Endothelial cell (in vitro differentiated cells): ENCODE data around the gene COX14. TPM values are rescaled to one million over a fixed set of nuclear protein-coding genes. Genes with fewer than 3 reads are reported as not detected.
"Not testable (repeated sequence)": the region's sequence is repeated elsewhere in the genome, so short reads cannot be mapped to it uniquely, and the experiment has no call there.

Experiments used
- DNase-seq: peaks from one replicate; pipeline ENCODE4 v3.0.0; 2021; ENCODE audit warnings: low spot score
- H3K27ac Mint-ChIP-seq: one replicate; pipeline ENCODE4 v1.8.0; 2021; ENCODE audit warnings: mixed read lengths, inconsistent platforms; ENCODE audit not compliant: unreplicated experiment
- H3K27me3 Mint-ChIP-seq: one replicate; pipeline ENCODE4 v1.8.0; 2021; ENCODE audit warnings: mild to moderate bottlenecking, moderate library complexity, mixed read lengths, inconsistent platforms; ENCODE audit not compliant: unreplicated experiment
- H3K36me3 Mint-ChIP-seq: one replicate; pipeline ENCODE4 v1.8.0; 2021; ENCODE audit warnings: mild to moderate bottlenecking, low read depth, mixed read lengths, inconsistent platforms; ENCODE audit not compliant: unreplicated experiment
- H3K4me1 Mint-ChIP-seq: one replicate; pipeline ENCODE4 v1.8.0; 2021; ENCODE audit warnings: mild to moderate bottlenecking, mixed read lengths, inconsistent platforms; ENCODE audit not compliant: unreplicated experiment
- H3K4me3 Mint-ChIP-seq: one replicate; pipeline ENCODE4 v1.8.0; 2021; ENCODE audit warnings: mild to moderate bottlenecking, mixed read lengths, inconsistent platforms; ENCODE audit not compliant: unreplicated experiment
- H3K9me3 Mint-ChIP-seq: one replicate; pipeline ENCODE4 v1.8.0; 2021; ENCODE audit warnings: mixed read lengths, inconsistent platforms; ENCODE audit not compliant: unreplicated experiment
- CTCF ChIP-seq: fragments of 200-600 bp; sonication (generic); IDR thresholded peaks from one replicate; pipeline ENCODE4 v1.5.0; 2021; ENCODE audit warnings: antibody characterized with exemption; ENCODE audit not compliant: unreplicated experiment
- total RNA-seq: library from RNA; stranded (reverse); fragmentation: NEBNext Ultra II Directional; extraction: Animal tissue kit (Norgen Biotek cat#: 25700); gene quantifications from one replicate; pipeline ENCODE4 v1.2.1, GENCODE V29; 2021; ENCODE audit not compliant: unreplicated experiment

Gene COX14
- total RNA-seq, 1 donor from 2014 or later: 36.4 TPM

- Mint-ChIP-seq H3K27me3 (no peaks in the 10 kb centered on the region), H3K9me3 (no peaks in the 10 kb centered on the region), H3K4me3 (no peak overlapping the region), H3K36me3 (no peaks in the 10 kb centered on the region), H3K27ac (no peak overlapping the region), H3K4me1 (no peaks in the 10 kb centered on the region)
- DNase-seq: no peak
- no peak for TF ChIP-seq CTCF
Observed at GRCh38 chr12:50151047-50151687, 39.1 kb downstream of the COX14 start.

- H3K9me3 Mint-ChIP-seq, H3K27me3 Mint-ChIP-seq, H3K4me3 Mint-ChIP-seq: not testable (repeated sequence)
Observed at GRCh38 chr12:50154947-50155346, 42.9 kb downstream of the COX14 start.

GRCh38 chr12:50156641-50157040 is 44.6 kb downstream of the COX14 start:
- no peak for TF ChIP-seq CTCF
- H3K36me3 Mint-ChIP-seq: peaks cover 6% of the 10 kb centered on the region
- H3K9me3 Mint-ChIP-seq: no peaks in the 10 kb centered on the region
- H3K27me3 Mint-ChIP-seq: no peaks in the 10 kb centered on the region
- DNase-seq: no peak
- H3K4me3 Mint-ChIP-seq: no peak overlapping the region
- H3K27ac Mint-ChIP-seq: no peak overlapping the region
- H3K4me1 Mint-ChIP-seq: no peaks in the 10 kb centered on the region

More at GRCh38 chr12:50154947-50155346, 42.9 kb downstream of the COX14 start:
- H3K27ac Mint-ChIP-seq, DNase-seq, H3K4me1 Mint-ChIP-seq, H3K36me3 Mint-ChIP-seq: not testable (repeated sequence)

- peaks cover 6% of the 10 kb centered on the region for H3K36me3 Mint-ChIP-seq
- no peaks in the 10 kb centered on the region for H3K9me3 Mint-ChIP-seq
Observed at GRCh38 chr12:50157259-50157658, 45.2 kb downstream of the COX14 start.

GRCh38 chr12:50160643-50161042 is 48.6 kb downstream of the COX14 start:
- Mint-ChIP-seq H3K27me3 (no peaks in the 10 kb centered on the region), H3K36me3 (peaks cover 6% of the 10 kb centered on the region), H3K9me3 (no peaks in the 10 kb centered on the region), H3K4me1 (peaks cover 5% of the 10 kb centered on the region), H3K4me3 (no peak overlapping the region), H3K27ac (no peak overlapping the region)
- no peak for DNase-seq
- no peak for TF ChIP-seq CTCF

More at GRCh38 chr12:50157259-50157658, 45.2 kb downstream of the COX14 start:
- TF ChIP-seq CTCF: no peak
- no peaks in the 10 kb centered on the region for H3K4me1 Mint-ChIP-seq
- no peak overlapping the region for H3K27ac Mint-ChIP-seq
- no peaks in the 10 kb centered on the region for H3K27me3 Mint-ChIP-seq
- no peak overlapping the region for H3K4me3 Mint-ChIP-seq
- DNase-seq: no peak
